Liver (tissue), 9 donors: ENCODE measurements around the gene TEX36. TPM values are rescaled to one million over a fixed set of nuclear protein-coding genes. Genes with fewer than 3 reads are reported as not detected.

Experiments used
- DNase-seq: peaks from one replicate; pipeline ENCODE4 v3.0.0-alpha.2; 2017; ENCODE audit warnings: low spot score
- H3K27ac ChIP-seq, 2 donors: one replicate each; pipeline ENCODE4 v1.7.0; 2013; ENCODE audit warnings: inconsistent platforms in 2 of 2, low read length in 2 of 2, control low read depth in 1 of 2, low read depth in 1 of 2, mild to moderate bottlenecking in 1 of 2
- H3K27me3 ChIP-seq, 4 donors: one replicate each; pipeline versions ENCODE4 v1.6.1 to v1.7.0; 2013; ENCODE audit warnings: low read length in 3 of 4, inconsistent platforms in 1 of 4, mild to moderate bottlenecking in 1 of 4, moderate library complexity in 1 of 4; ENCODE audit not compliant: control insufficient read depth in 4 of 4, insufficient read depth in 4 of 4
- H3K36me3 ChIP-seq, 4 donors: one replicate each; pipeline versions ENCODE4 v1.6.1 to v1.7.0; 2013; ENCODE audit warnings: low read length in 3 of 4, mild to moderate bottlenecking in 3 of 4, low read depth in 1 of 4, moderate library complexity in 1 of 4; ENCODE audit not compliant: control insufficient read depth in 4 of 4, insufficient read depth in 3 of 4
- H3K4me1 ChIP-seq, 4 donors: one replicate each; pipeline versions ENCODE4 v1.6.1 to v1.7.0; 2013; ENCODE audit warnings: low read length in 3 of 4, mild to moderate bottlenecking in 3 of 4, moderate library complexity in 1 of 4; ENCODE audit not compliant: control insufficient read depth in 4 of 4, insufficient read depth in 4 of 4
- H3K4me3 ChIP-seq, 3 donors: one replicate each; pipeline versions ENCODE4 v1.6.1 to v1.7.0; 2013; ENCODE audit warnings: low read length in 3 of 3, control low read depth in 1 of 3, low read depth in 1 of 3, mild to moderate bottlenecking in 1 of 3
- H3K9ac ChIP-seq, 2 donors: one replicate each; pipeline ENCODE4 v1.7.0; 2013; ENCODE audit warnings: low read length in 2 of 2, mild to moderate bottlenecking in 2 of 2, moderate library complexity in 2 of 2, control low read depth in 1 of 2, low read depth in 1 of 2
- H3K9me3 ChIP-seq, 4 donors: one replicate each; pipeline versions ENCODE4 v1.6.1 to v1.7.0; 2013; ENCODE audit warnings: low read length in 3 of 4; ENCODE audit not compliant: control insufficient read depth in 4 of 4
- WGBS: extraction: QIAGEN DNeasy Blood & Tissue Kit; methylation state at CpG from one replicate; pipeline ENCODE4 v1.1.7; 2013; 5-methylcytosine and 5-hydroxymethylcytosine counted together
- polyA plus RNA-seq, 2 donors: library from polyadenylated mRNA; stranded (reverse) in 1 of 2; unstranded in 1 of 2; fragments of 200-250 nt in 1 of 2; fragments of >200 nt in 1 of 2; fragmentation: Nextera tagmentation in 1 of 2; extraction: Ambion mirVana in 1 of 2; gene quantifications; one replicate each; pipeline versions ENCODE4 v1.2.1 to v1.2.3, GENCODE V29; 2013 to 2015
- total RNA-seq, 2 donors: library from RNA; depleted of rRNA; stranded (reverse); fragments of >200 nt; gene quantifications; one replicate each; pipeline ENCODE4 v1.2.3, GENCODE V29; 2014
- TF ChIP-seq, protein P1 (sequence below): IDR thresholded peaks from 2 replicates; pipeline ENCODE4 v1.6.1; 2016; ENCODE audit warnings: antibody characterized with exemption
- donor health status: healthy.
- donor health status: healthy.
- donor health status: healthy.
- donor health status: healthy.
- donor health status: healthy.

Gene TEX36
- total and polyA plus RNA-seq, 4 donors = not detected

DNA sequence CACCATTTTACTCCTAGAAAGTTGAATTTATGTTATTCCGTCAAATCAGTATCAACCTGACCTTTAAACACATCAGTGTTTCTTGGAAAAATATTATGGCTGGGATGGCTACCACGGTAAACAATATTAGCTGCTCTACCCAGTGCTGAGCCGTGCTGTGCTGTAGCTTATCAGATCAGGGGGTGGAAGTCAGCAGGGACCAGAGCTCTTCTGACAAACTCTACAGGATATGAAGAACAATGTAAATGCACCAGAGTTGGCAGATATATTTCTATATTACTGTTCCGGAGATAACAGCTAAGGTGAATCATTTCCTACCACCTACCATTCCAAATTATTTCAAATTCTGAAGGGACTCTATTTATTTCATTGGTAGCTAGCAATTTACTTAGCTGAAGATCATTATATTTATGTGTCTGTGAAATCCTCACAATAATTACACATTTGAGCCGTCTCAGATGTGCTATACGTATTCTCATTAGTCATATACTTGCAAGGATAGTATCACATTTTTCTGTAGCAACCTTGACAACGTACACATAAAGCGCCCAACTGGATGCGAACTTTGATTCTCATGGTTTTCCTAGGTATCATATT lies 76.5 kb downstream of the TEX36 start:
- H3K4me3 ChIP-seq = no peak overlapping the region
- WGBS = 67% methylated on average over 9 of the region's 9 CpGs
- TF ChIP-seq, protein P1, sequence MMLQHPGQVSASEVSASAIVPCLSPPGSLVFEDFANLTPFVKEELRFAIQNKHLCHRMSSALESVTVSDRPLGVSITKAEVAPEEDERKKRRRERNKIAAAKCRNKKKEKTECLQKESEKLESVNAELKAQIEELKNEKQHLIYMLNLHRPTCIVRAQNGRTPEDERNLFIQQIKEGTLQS = no peak

More for the DNA sequence above, 76.5 kb downstream of the TEX36 start:
- no peak for DNase-seq
- Histone ChIP-seq H3K4me1 (no peaks in the 10 kb centered on the region), H3K27me3 (peaks cover 0 to 2% (median 0%) of the 10 kb centered on the region in 4 donors), H3K36me3 (no peaks in the 10 kb centered on the region), H3K9ac (no peak overlapping the region), H3K9me3 (no peaks in the 10 kb centered on the region), H3K27ac (no peak overlapping the region)

Other genes with a start within 250 kb of the TEX36 start
- 10 to 100 TPM; 14.1 to 17.0 TPM for gene EDRF1, start 36.5 kb upstream of the TEX36 start, total RNA-seq
- 1 to 10 TPM; 3.9 to 4.3 TPM for gene EDRF1, start 36.5 kb upstream of the TEX36 start, polyA plus RNA-seq
- gene MMP21, start 92.7 kb upstream of the TEX36 start, total RNA-seq = under 1 TPM; 0.17 to 0.37 TPM
- under 1 TPM in 1 of 2 donors, not detected in 1; 0.03 TPM for gene MMP21, start 92.7 kb upstream of the TEX36 start, polyA plus RNA-seq
- gene UROS, start 140.1 kb upstream of the TEX36 start, total RNA-seq = 100 to 1,000 TPM in 1 of 2 donors, 10 to 100 TPM in 1; 33.9 to 157 TPM
- gene UROS, start 140.1 kb upstream of the TEX36 start, polyA plus RNA-seq = 10 to 100 TPM; 24.9 to 41.8 TPM
- gene BCCIP, start 140.4 kb upstream of the TEX36 start, total RNA-seq = 10 to 100 TPM; 21.9 to 29.9 TPM
- 10 to 100 TPM; 32.4 to 44.1 TPM for gene BCCIP, start 140.4 kb upstream of the TEX36 start, polyA plus RNA-seq
- gene DHX32, start 198.1 kb upstream of the TEX36 start, total RNA-seq = 10 to 100 TPM; 10.9 to 20.2 TPM
- gene DHX32, start 198.1 kb upstream of the TEX36 start, polyA plus RNA-seq = 1 to 10 TPM; 8.3 to 9.5 TPM
- under 1 TPM in 1 of 2 donors, not detected in 1; 0.28 TPM for gene FANK1, start 213.4 kb upstream of the TEX36 start, total RNA-seq
- gene FANK1, start 213.4 kb upstream of the TEX36 start, polyA plus RNA-seq = not detected